Measurements from ENCODE around the gene AGAP2. TPM values are rescaled to one million over a fixed set of nuclear protein-coding genes. Genes with fewer than 3 reads are reported as not detected.

AGAP2 gene
- polyA plus RNA-seq, 1 donor (not counting 4 experiments of a cell fraction or from before 2014, with no cell fraction given), result 0.13 TPM

GRCh38 chr12:57698414-57698813 lies 40.1 kb downstream of the AGAP2 start:
- dilution Hi-C loops (cut with MboI; ENCODE audit: extremely low pct_ligation_motif_present, low sequenced_read_pairs), result no loop called here
- H3K79me2 ChIP-seq (ENCODE audit: control insufficient read depth, insufficient read depth, low read length), result peaks cover 7% of the 10 kb centered on the region
- no peak overlapping the region for H3K4me2 ChIP-seq (ENCODE audit: control insufficient read depth, extremely low read depth, insufficient read depth, low read depth, low read length)
- no peak overlapping the region for H3K27ac ChIP-seq (ENCODE audit: control insufficient read depth, insufficient read depth, low read length)
- H4K20me1 ChIP-seq (ENCODE audit: control insufficient read depth, extremely low read depth, insufficient read depth, low read length), result no peaks in the 10 kb centered on the region
- DNase-seq (ENCODE audit: low read depth, low spot score), result no peak
- peaks cover 8% of the 10 kb centered on the region for H3K4me1 ChIP-seq (ENCODE audit: control insufficient read depth, extremely low read depth, insufficient read depth, low read length)
- no peak for FAIRE-seq
- H3K27me3 ChIP-seq (ENCODE audit: control insufficient read depth, extremely low read depth, insufficient read depth, low read length), result no peaks in the 10 kb centered on the region
- no peak overlapping the region for H3K4me3 ChIP-seq (ENCODE audit: control insufficient read depth in 2 of 3, extremely low read depth in 1 of 3, insufficient read depth in 2 of 3, low read depth in 1 of 3, low read length in 3 of 3)
- no peaks in the 10 kb centered on the region for H3K9me3 ChIP-seq (ENCODE audit: control insufficient read depth, low read depth, low read length)
- H3K9ac ChIP-seq (ENCODE audit: control insufficient read depth, extremely low read depth, insufficient read depth, low read length), result no peak overlapping the region
- TF ChIP-seq EZH2 (IDR thresholded peaks at IDR 0.05; ENCODE audit: low read length), result no peak
- TF ChIP-seq, protein P1, sequence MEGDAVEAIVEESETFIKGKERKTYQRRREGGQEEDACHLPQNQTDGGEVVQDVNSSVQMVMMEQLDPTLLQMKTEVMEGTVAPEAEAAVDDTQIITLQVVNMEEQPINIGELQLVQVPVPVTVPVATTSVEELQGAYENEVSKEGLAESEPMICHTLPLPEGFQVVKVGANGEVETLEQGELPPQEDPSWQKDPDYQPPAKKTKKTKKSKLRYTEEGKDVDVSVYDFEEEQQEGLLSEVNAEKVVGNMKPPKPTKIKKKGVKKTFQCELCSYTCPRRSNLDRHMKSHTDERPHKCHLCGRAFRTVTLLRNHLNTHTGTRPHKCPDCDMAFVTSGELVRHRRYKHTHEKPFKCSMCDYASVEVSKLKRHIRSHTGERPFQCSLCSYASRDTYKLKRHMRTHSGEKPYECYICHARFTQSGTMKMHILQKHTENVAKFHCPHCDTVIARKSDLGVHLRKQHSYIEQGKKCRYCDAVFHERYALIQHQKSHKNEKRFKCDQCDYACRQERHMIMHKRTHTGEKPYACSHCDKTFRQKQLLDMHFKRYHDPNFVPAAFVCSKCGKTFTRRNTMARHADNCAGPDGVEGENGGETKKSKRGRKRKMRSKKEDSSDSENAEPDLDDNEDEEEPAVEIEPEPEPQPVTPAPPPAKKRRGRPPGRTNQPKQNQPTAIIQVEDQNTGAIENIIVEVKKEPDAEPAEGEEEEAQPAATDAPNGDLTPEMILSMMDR (optimal IDR thresholded peaks at IDR 0.05 in 1 of 3, IDR thresholded peaks at IDR 0.05 in 1 of 3, conservative IDR thresholded peaks at IDR 0.05 in 1 of 3; ENCODE audit: extremely low read depth in 1 of 3, insufficient read depth in 2 of 3, low read length in 3 of 3), result no peak
- no peaks in the 10 kb centered on the region for H3K9me1 ChIP-seq (ENCODE audit: control insufficient read depth, extremely low read depth, insufficient read depth, low read length)
- peaks cover 3 to 8% of the 10 kb centered on the region in 2 experiments for H3K36me3 ChIP-seq (ENCODE audit: control insufficient read depth in 2 of 2, extremely low read depth in 1 of 2, insufficient read depth in 2 of 2, low read length in 2 of 2)
- no peak overlapping the region for H2AFZ ChIP-seq (ENCODE audit: control insufficient read depth, low read length)

GRCh38 chr12:57697076-57697475 lies 41.5 kb downstream of the AGAP2 start:
- Histone ChIP-seq H3K79me2 (ENCODE audit: control insufficient read depth, insufficient read depth, low read length) (peaks cover 7% of the 10 kb centered on the region), H2AFZ (ENCODE audit: control insufficient read depth, low read length) (no peak overlapping the region), H3K4me2 (ENCODE audit: control insufficient read depth, extremely low read depth, insufficient read depth, low read depth, low read length) (no peak overlapping the region), H3K27me3 (ENCODE audit: control insufficient read depth, extremely low read depth, insufficient read depth, low read length) (no peaks in the 10 kb centered on the region), H3K4me1 (ENCODE audit: control insufficient read depth, extremely low read depth, insufficient read depth, low read length) (peaks cover 10% of the 10 kb centered on the region), H3K4me3 (ENCODE audit: control insufficient read depth in 2 of 3, extremely low read depth in 1 of 3, insufficient read depth in 2 of 3, low read depth in 1 of 3, low read length in 3 of 3) (no peak overlapping the region), H3K27ac (ENCODE audit: control insufficient read depth, insufficient read depth, low read length) (no peak overlapping the region), H3K9me1 (ENCODE audit: control insufficient read depth, extremely low read depth, insufficient read depth, low read length) (no peaks in the 10 kb centered on the region), H4K20me1 (ENCODE audit: control insufficient read depth, extremely low read depth, insufficient read depth, low read length) (no peaks in the 10 kb centered on the region), H3K9me3 (ENCODE audit: control insufficient read depth, low read depth, low read length) (no peaks in the 10 kb centered on the region), H3K36me3 (ENCODE audit: control insufficient read depth in 2 of 2, extremely low read depth in 1 of 2, insufficient read depth in 2 of 2, low read length in 2 of 2) (peaks cover 3 to 8% of the 10 kb centered on the region in 2 experiments), H3K9ac (ENCODE audit: control insufficient read depth, extremely low read depth, insufficient read depth, low read length) (no peak overlapping the region)
- no peak for FAIRE-seq
- dilution Hi-C loops (cut with MboI; ENCODE audit: extremely low pct_ligation_motif_present, low sequenced_read_pairs), result no loop called here
- DNase-seq (ENCODE audit: low read depth, low spot score), result no peak
- TF ChIP-seq, protein P1 (optimal IDR thresholded peaks at IDR 0.05 in 1 of 3, IDR thresholded peaks at IDR 0.05 in 1 of 3, conservative IDR thresholded peaks at IDR 0.05 in 1 of 3; ENCODE audit: extremely low read depth in 1 of 3, insufficient read depth in 2 of 3, low read length in 3 of 3), result no peak
- no peak for TF ChIP-seq EZH2 (IDR thresholded peaks at IDR 0.05; ENCODE audit: low read length)
